GOT3 (cell line): ENCODE results near the gene LPO.

ENCODE experiments used
- DNase-seq: peaks from one replicate; lab custom pipeline; 2025; ENCODE audit warnings: mixed read lengths; lab: John Stamatoyannopoulos, UW

Gene LPO

GRCh38 chr17:58238147-58238634 is at the start of gene LPO:
TSS of gene LPO (plus strand) at chr17:58238584. CDS start at chr17:58242980, 4,396 bp downstream.
- DNase-seq = no peak

- DNase-seq = peak; percentile 39
Measured at GRCh38 chr17:58189436-58190146, 48.8 kb upstream of the LPO start.

- DNase-seq = no peak
Measured at GRCh38 chr17:58191241-58191896, 47.0 kb upstream of the LPO start.

GRCh38 chr17:58192612-58193011 is 45.8 kb upstream of the LPO start, which contains the start of gene EPX:
TSS of gene EPX (plus strand) at chr17:58192726. CDS start at chr17:58192847, 121 bp downstream.
- DNase-seq = no peak

- no peak for DNase-seq
Measured at GRCh38 chr17:58193641-58194255, 44.6 kb upstream of the LPO start.

GRCh38 chr17:58195518-58196123 is 42.8 kb upstream of the LPO start:
- DNase-seq = no peak

GRCh38 chr17:58196610-58197009 is 41.8 kb upstream of the LPO start:
- no peak for DNase-seq

GRCh38 chr17:58200024-58200633 is 38.3 kb upstream of the LPO start:
- no peak for DNase-seq

GRCh38 chr17:58202859-58203258 is 35.5 kb upstream of the LPO start:
- DNase-seq = no peak

GRCh38 chr17:58204796-58205195 is 33.6 kb upstream of the LPO start:
- DNase-seq = no peak

- no peak for DNase-seq
Measured at GRCh38 chr17:58205936-58206335, 32.4 kb upstream of the LPO start.

GRCh38 chr17:58207451-58207850 is 30.9 kb upstream of the LPO start:
- no peak for DNase-seq

GRCh38 chr17:58208344-58208743 is 30.0 kb upstream of the LPO start:
- no peak for DNase-seq

GRCh38 chr17:58210922-58211321 is 27.5 kb upstream of the LPO start:
- DNase-seq = no peak

- no peak for DNase-seq
Measured at GRCh38 chr17:58215685-58216084, 22.7 kb upstream of the LPO start.

GRCh38 chr17:58217766-58218165 is 20.6 kb upstream of the LPO start:
- DNase-seq = no peak

GRCh38 chr17:58219007-58219788 is 19.2 kb upstream of the LPO start, which contains the start of gene MKS1:
TSS of gene MKS1 (minus strand) at chr17:58219255. CDS start at chr17:58219230, 25 bp downstream.
- DNase-seq = peak; percentile 87

GRCh38 chr17:58219789-58220183 is 18.6 kb upstream of the LPO start:
- no peak for DNase-seq

- no peak for DNase-seq
Measured at GRCh38 chr17:58224315-58224714, 14.1 kb upstream of the LPO start.

GRCh38 chr17:58227733-58228132 is 10.7 kb upstream of the LPO start:
- DNase-seq = no peak

- DNase-seq = no peak
Measured at GRCh38 chr17:58228679-58229078, 9.7 kb upstream of the LPO start.
